Measurements from ENCODE around the gene PEX11G.

DNA sequence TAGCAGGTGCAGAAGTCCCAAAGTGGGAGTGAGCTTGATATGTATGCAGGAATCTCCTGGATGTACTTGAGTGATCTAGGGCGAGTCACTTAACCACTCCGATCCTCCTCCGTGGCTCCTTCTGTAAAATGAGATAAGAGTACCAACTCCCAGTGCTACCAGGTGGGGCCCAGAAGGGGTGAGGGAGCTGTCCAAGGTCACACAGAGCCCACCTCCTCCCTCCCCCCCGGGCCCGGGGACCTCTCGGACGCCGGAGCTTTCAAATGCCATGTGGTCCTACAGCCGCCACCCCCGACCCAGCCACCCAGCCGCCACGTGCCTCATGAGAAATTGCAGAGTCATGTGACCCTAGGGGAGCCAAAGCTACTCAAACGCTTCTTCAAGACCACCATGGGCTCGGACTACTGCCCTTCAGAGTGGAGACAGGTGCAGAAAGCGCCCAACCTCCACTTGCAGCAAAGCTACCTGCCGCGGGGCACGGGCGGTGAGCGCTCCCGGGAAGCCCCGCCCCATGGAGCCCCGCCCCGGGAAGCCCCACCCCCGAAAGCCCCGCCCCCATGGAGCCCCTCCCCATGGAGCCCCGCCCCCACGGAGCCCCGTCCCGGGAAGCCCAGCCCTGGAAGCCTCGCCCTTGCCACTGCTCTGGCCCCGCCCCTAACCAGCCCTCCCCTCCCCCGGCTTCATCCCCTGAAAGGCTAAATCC is 17.0 kb upstream of the PEX11G start:
- TF ChIP-seq POLR2A (IDR thresholded peaks at IDR 0.05) = no peak
- TF ChIP-seq, protein P1, sequence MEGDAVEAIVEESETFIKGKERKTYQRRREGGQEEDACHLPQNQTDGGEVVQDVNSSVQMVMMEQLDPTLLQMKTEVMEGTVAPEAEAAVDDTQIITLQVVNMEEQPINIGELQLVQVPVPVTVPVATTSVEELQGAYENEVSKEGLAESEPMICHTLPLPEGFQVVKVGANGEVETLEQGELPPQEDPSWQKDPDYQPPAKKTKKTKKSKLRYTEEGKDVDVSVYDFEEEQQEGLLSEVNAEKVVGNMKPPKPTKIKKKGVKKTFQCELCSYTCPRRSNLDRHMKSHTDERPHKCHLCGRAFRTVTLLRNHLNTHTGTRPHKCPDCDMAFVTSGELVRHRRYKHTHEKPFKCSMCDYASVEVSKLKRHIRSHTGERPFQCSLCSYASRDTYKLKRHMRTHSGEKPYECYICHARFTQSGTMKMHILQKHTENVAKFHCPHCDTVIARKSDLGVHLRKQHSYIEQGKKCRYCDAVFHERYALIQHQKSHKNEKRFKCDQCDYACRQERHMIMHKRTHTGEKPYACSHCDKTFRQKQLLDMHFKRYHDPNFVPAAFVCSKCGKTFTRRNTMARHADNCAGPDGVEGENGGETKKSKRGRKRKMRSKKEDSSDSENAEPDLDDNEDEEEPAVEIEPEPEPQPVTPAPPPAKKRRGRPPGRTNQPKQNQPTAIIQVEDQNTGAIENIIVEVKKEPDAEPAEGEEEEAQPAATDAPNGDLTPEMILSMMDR (IDR thresholded peaks at IDR 0.05) = no peak
- TF ChIP-seq EP300 (IDR thresholded peaks at IDR 0.05) = no peak
